Measurements from ENCODE around the gene ZBED4. TPM values are rescaled to one million over a fixed set of nuclear protein-coding genes. Genes with fewer than 3 reads are reported as not detected.
A peak's percentile ranks its signal among the peaks of the same experiment; 100 is the strongest.

The ZBED4 gene
- total RNA-seq, 1 donor from 2014 or later, result 9.0 TPM

- ATAC-seq, result no peak
Observed at GRCh38 chr22:49879871-49880270, 26.2 kb downstream of the ZBED4 start.

- ATAC-seq, result no peak
Observed at GRCh38 chr22:49880281-49880680, 26.6 kb downstream of the ZBED4 start.

GRCh38 chr22:49881856-49882255 is 28.2 kb downstream of the ZBED4 start:
- no peak for ATAC-seq

GRCh38 chr22:49882519-49883293 is 29.1 kb downstream of the ZBED4 start:
- ATAC-seq, result no peak

GRCh38 chr22:49883294-49883640 is 29.6 kb downstream of the ZBED4 start:
- no peak for ATAC-seq

- ATAC-seq, result no peak
Observed at GRCh38 chr22:49884075-49884474, 30.4 kb downstream of the ZBED4 start.

- peak; percentile 24 for ATAC-seq
Observed at GRCh38 chr22:49884503-49885260, 31.0 kb downstream of the ZBED4 start.

- no peak for ATAC-seq
Observed at GRCh38 chr22:49885281-49885680, 31.6 kb downstream of the ZBED4 start.

GRCh38 chr22:49885881-49886280 is 32.2 kb downstream of the ZBED4 start:
- ATAC-seq, result no peak

- no peak for ATAC-seq
Observed at GRCh38 chr22:49886346-49887063, 32.9 kb downstream of the ZBED4 start.

GRCh38 chr22:49887064-49887451 is 33.4 kb downstream of the ZBED4 start:
- ATAC-seq, result no peak

GRCh38 chr22:49887702-49888101 is 34.1 kb downstream of the ZBED4 start:
- ATAC-seq, result no peak

GRCh38 chr22:49889071-49889470 is 35.4 kb downstream of the ZBED4 start:
- ATAC-seq, result no peak

- ATAC-seq, result no peak
Observed at GRCh38 chr22:49892226-49892899, 38.7 kb downstream of the ZBED4 start.

GRCh38 chr22:49893025-49893424 is 39.4 kb downstream of the ZBED4 start:
- no peak for ATAC-seq

GRCh38 chr22:49894322-49895054 is 40.8 kb downstream of the ZBED4 start:
- no peak for ATAC-seq

- ATAC-seq, result no peak
Observed at GRCh38 chr22:49896201-49896600, 42.6 kb downstream of the ZBED4 start.

- ATAC-seq, result no peak
Observed at GRCh38 chr22:49897015-49897684, 43.5 kb downstream of the ZBED4 start.

- ATAC-seq, result no peak
Observed at GRCh38 chr22:49899530-49899929, 45.9 kb downstream of the ZBED4 start.

GRCh38 chr22:49900441-49901230 is 47.0 kb downstream of the ZBED4 start:
- ATAC-seq, result no peak

GRCh38 chr22:49901457-49901856 is 47.8 kb downstream of the ZBED4 start:
- ATAC-seq, result peak; percentile 35
